Glomerular endothelial cell (primary cell): ENCODE measurements around the gene LRRC56. TPM values are rescaled to one million over a fixed set of nuclear protein-coding genes. Genes with fewer than 3 reads are reported as not detected.

Experiments used
- DNase-seq: peaks from one replicate; pipeline ENCODE4 v3.0.0-alpha.2; 2011; ENCODE audit warnings: low read depth, low spot score; ENCODE audit errors: extremely low read depth
- total RNA-seq: library from RNA; depleted of rRNA; stranded (reverse); fragments of >200 nt; gene quantifications from 2 replicates; pipeline ENCODE4 v1.2.3, GENCODE V29; 2015

The LRRC56 gene
- total RNA-seq, 1 donor from 2014 or later: 0.53 TPM

- DNase-seq: no peak
Measured at GRCh38 chr11:556662-557256, 19.4 kb downstream of the LRRC56 start.

- no peak for DNase-seq
Measured at GRCh38 chr11:557328-558132, 20.2 kb downstream of the LRRC56 start.

GRCh38 chr11:558503-558902, 21.2 kb downstream of the LRRC56 start:
- no peak for DNase-seq

- no peak for DNase-seq
Measured at GRCh38 chr11:559020-559620, 21.8 kb downstream of the LRRC56 start.

GRCh38 chr11:559712-560304, 22.5 kb downstream of the LRRC56 start:
- no peak for DNase-seq

GRCh38 chr11:560305-561147, 23.2 kb downstream of the LRRC56 start, which contains the start of the genes LMNTD2 and RASSF7:
TSS of gene LMNTD2 (minus strand) at chr11:560738. CDS start at chr11:560716, 22 bp downstream.
TSS of gene RASSF7 (plus strand) at chr11:560970. CDS start at chr11:561769, 799 bp downstream.
- no peak for DNase-seq

GRCh38 chr11:561148-562003, 24.0 kb downstream of the LRRC56 start:
- DNase-seq: no peak

GRCh38 chr11:562046-562645, 24.8 kb downstream of the LRRC56 start:
- DNase-seq: no peak

- no peak for DNase-seq
Measured at GRCh38 chr11:563066-563811, 25.9 kb downstream of the LRRC56 start.

- DNase-seq: no peak
Measured at GRCh38 chr11:563812-564578, 26.7 kb downstream of the LRRC56 start.

GRCh38 chr11:565921-566509, 28.7 kb downstream of the LRRC56 start:
- no peak for DNase-seq

GRCh38 chr11:567011-567628, 29.8 kb downstream of the LRRC56 start:
- no peak for DNase-seq

GRCh38 chr11:567629-568292, 30.4 kb downstream of the LRRC56 start:
- no peak for DNase-seq

- no peak for DNase-seq
Measured at GRCh38 chr11:568306-569157, 31.2 kb downstream of the LRRC56 start.

GRCh38 chr11:569158-569885, 32.0 kb downstream of the LRRC56 start:
- DNase-seq: no peak
